AG10803 (cell line): ENCODE measurements around the gene TOM1L2.

ENCODE experiments used
- DNase-seq: peaks from one replicate; pipeline ENCODE4 v3.0.0; 2010; ENCODE audit warnings: low read depth
- H3K4me3 ChIP-seq: 2 replicates; pipeline ENCODE4 v1.5.1; 2011; ENCODE audit warnings: mild to moderate bottlenecking, low read length, control low read depth
- CTCF ChIP-seq: conservative IDR thresholded peaks from 2 replicates; pipeline ENCODE4 v1.5.1; 2011; ENCODE audit warnings: mild to moderate bottlenecking, low read length, control low read depth, inconsistent platforms

TOM1L2 gene

GRCh38 chr17:17806035-17806434 lies 166.2 kb downstream of the TOM1L2 start:
- no peak for TF ChIP-seq CTCF
- DNase-seq = no peak
- H3K4me3 ChIP-seq = no peak overlapping the region

- DNase-seq = no peak
- no peak for TF ChIP-seq CTCF
- no peak overlapping the region for H3K4me3 ChIP-seq
Observed at GRCh38 chr17:17805575-17805974, 166.6 kb downstream of the TOM1L2 start.

GRCh38 chr17:17804007-17804406 lies 168.2 kb downstream of the TOM1L2 start:
- no peak for TF ChIP-seq CTCF
- no peak overlapping the region for H3K4me3 ChIP-seq
- DNase-seq = no peak

DNA sequence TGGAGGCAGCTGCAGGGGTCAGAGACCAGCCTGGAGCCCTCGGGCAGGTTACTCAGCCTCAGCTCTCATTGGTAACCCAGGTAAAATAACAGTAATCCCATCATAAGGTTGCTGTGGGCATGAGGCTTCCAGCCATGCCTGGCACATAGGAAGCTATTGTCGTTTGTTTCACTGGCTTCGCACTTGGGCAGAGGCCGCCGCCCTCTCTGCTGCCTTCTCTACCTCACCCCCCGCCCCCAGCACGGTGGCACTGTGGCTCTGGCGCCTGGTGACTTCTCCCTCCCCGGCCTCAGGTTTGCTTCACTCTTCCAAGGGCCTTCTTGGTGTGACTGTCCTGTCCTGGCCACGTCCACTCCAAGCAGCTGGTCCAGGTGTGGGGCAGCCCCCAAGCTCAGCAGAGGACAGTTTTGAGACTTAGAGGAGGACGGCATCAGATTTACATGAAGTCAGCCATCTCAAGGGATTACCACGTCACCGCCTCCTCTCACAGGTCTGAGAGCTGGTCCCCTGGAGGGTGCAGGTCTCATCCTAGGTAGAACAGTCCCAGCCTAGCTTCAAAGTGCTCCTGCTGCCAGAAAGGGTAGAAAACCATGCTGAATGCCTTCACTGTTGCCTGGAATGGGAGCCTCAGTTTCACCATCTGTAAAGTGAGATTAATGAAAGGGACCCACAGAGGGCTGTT lies 170.3 kb downstream of the TOM1L2 start:
- TF ChIP-seq CTCF = no peak
- H3K4me3 ChIP-seq = no peak overlapping the region
- no peak for DNase-seq

DNA sequence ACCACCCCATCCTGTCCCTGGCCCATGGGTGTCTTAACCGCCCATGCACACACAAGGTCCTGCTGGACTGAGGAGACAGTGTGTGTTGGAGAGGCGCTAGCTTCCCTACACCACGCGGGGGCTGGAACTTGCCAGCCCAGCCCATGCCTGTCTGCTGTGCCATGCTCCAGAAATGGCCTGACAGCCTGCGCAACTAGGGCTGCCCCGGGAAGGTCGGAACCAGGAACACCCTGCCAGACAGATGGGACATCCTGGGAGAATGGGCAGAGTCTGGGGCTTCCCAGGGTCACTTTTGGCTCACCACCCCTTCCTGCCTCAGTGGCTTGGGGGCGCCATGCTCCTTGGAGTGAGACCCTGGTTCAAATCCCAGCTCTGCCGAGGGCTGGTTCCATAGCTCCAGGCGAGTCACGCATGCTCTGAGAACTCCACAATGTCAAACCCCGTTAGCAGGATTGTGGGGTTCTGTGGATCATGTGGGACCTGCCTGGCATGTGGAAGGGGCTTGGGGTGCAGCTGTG lies 171.6 kb downstream of the TOM1L2 start:
- TF ChIP-seq CTCF = no peak
- no peak for DNase-seq
- H3K4me3 ChIP-seq = no peak overlapping the region

GRCh38 chr17:17798573-17799255 lies 173.5 kb downstream of the TOM1L2 start:
- no peak for DNase-seq
- H3K4me3 ChIP-seq = no peak overlapping the region
- TF ChIP-seq CTCF = no peak

- no peak for TF ChIP-seq CTCF
- no peak for DNase-seq
- no peak overlapping the region for H3K4me3 ChIP-seq
Observed at GRCh38 chr17:17798010-17798556, 174.1 kb downstream of the TOM1L2 start.
